Measurements from ENCODE around the gene GNB1L.

GNB1L gene

GRCh38 chr22:19875531-19876313, 21.0 kb upstream of the GNB1L start:
- no peak for FAIRE-seq

GRCh38 chr22:19875061-19875530, 20.4 kb upstream of the GNB1L start:
- no peak for FAIRE-seq

- no peak for FAIRE-seq
Observed at GRCh38 chr22:19874307-19875060, 19.8 kb upstream of the GNB1L start.

GRCh38 chr22:19873960-19874306, 19.3 kb upstream of the GNB1L start:
- no peak for FAIRE-seq

GRCh38 chr22:19873138-19873959, 18.7 kb upstream of the GNB1L start:
- FAIRE-seq: no peak

- FAIRE-seq: no peak
Observed at GRCh38 chr22:19872779-19873137, 18.1 kb upstream of the GNB1L start.

GRCh38 chr22:19871845-19872778, 17.4 kb upstream of the GNB1L start:
- FAIRE-seq: no peak

- no peak for FAIRE-seq
Observed at GRCh38 chr22:19871023-19871844, 16.6 kb upstream of the GNB1L start.

GRCh38 chr22:19870153-19871022, 15.7 kb upstream of the GNB1L start:
- no peak for FAIRE-seq

GRCh38 chr22:19869497-19870152, 15.0 kb upstream of the GNB1L start:
- no peak for FAIRE-seq

- no peak for FAIRE-seq
Observed at GRCh38 chr22:19868773-19869471, 14.2 kb upstream of the GNB1L start.

GRCh38 chr22:19868333-19868732, 13.7 kb upstream of the GNB1L start:
- FAIRE-seq: no peak

- no peak for FAIRE-seq
Observed at GRCh38 chr22:19867617-19868016, 12.9 kb upstream of the GNB1L start.

GRCh38 chr22:19866665-19867009, 12.0 kb upstream of the GNB1L start:
- no peak for FAIRE-seq

- no peak for FAIRE-seq
Observed at GRCh38 chr22:19865141-19865829, 10.6 kb upstream of the GNB1L start.

- FAIRE-seq: no peak
Observed at GRCh38 chr22:19864538-19865106, 9.9 kb upstream of the GNB1L start.

- FAIRE-seq: no peak
Observed at GRCh38 chr22:19863571-19863970, 8.9 kb upstream of the GNB1L start.

- no peak for FAIRE-seq
Observed at GRCh38 chr22:19862619-19863246, 8.1 kb upstream of the GNB1L start.

Data from islet of Langerhans (tissue), 1 donor.